IgD-negative memory B cell (primary cell): ENCODE data around the gene MED26. TPM values are rescaled to one million over a fixed set of nuclear protein-coding genes. Genes with fewer than 3 reads are reported as not detected.
A peak's percentile ranks its signal among the peaks of the same experiment; 100 is the strongest.

Source experiments
- H3K27ac Mint-ChIP-seq, 3 donors: one replicate each; pipeline ENCODE4 v1.8.0; 2020 to 2022; ENCODE audit warnings: mild to moderate bottlenecking in 3 of 3, mixed read lengths in 3 of 3, moderate library complexity in 1 of 3
- H3K27me3 Mint-ChIP-seq: one replicate; pipeline ENCODE4 v1.8.0; 2021; ENCODE audit warnings: mixed read lengths
- H3K36me3 Mint-ChIP-seq: one replicate; pipeline ENCODE4 v1.8.0; 2020; ENCODE audit warnings: mild to moderate bottlenecking, mixed read lengths
- H3K4me1 Mint-ChIP-seq, 3 donors: one replicate each; pipeline ENCODE4 v1.8.0; 2020 to 2022; ENCODE audit warnings: mixed read lengths in 3 of 3, mild to moderate bottlenecking in 1 of 3
- H3K4me3 Mint-ChIP-seq, 4 donors: one replicate each; pipeline ENCODE4 v1.8.0; 2020 to 2022; ENCODE audit warnings: mild to moderate bottlenecking in 4 of 4, mixed read lengths in 4 of 4, moderate library complexity in 3 of 4
- H3K9me3 Mint-ChIP-seq, 3 donors: one replicate each; pipeline ENCODE4 v1.8.0; 2020 to 2021; ENCODE audit warnings: mixed read lengths in 3 of 3, mild to moderate bottlenecking in 1 of 3
- polyA plus RNA-seq: library from polyadenylated mRNA; unstranded; fragments of 300-500 nt; fragmentation: Illumina TruSeq; gene quantifications from one replicate; pipeline ENCODE4 v1.2.3, GENCODE V29; 2021

Gene MED26
- polyA plus RNA-seq, 1 donor from 2014 or later: 5.3 TPM

- no peaks in the 10 kb centered on the region for H3K27me3 Mint-ChIP-seq
- H3K36me3 Mint-ChIP-seq: no peaks in the 10 kb centered on the region
- no peaks in the 10 kb centered on the region for H3K9me3 Mint-ChIP-seq
- peak overlapping the region; percentile 90 to 96 (median 94) for H3K27ac Mint-ChIP-seq
- peak overlapping the region; percentile 51 to 88 (median 73) for H3K4me3 Mint-ChIP-seq
- peaks cover 57 to 63% (median 58%) of the 10 kb centered on the region in 3 donors for H3K4me1 Mint-ChIP-seq
Observed at GRCh38 chr19:16595097-16595496, 32.9 kb downstream of the MED26 start.

GRCh38 chr19:16594681-16595091 lies 33.3 kb downstream of the MED26 start:
- Mint-ChIP-seq H3K36me3 (no peaks in the 10 kb centered on the region), H3K4me1 (peaks cover 57 to 63% (median 61%) of the 10 kb centered on the region in 3 donors), H3K9me3 (no peaks in the 10 kb centered on the region), H3K27me3 (no peaks in the 10 kb centered on the region), H3K4me3 (peak overlapping the region; percentile 51 to 88 (median 73)), H3K27ac (peak overlapping the region; percentile 90 to 96 (median 94))

- peaks cover 55 to 65% (median 64%) of the 10 kb centered on the region in 3 donors for H3K4me1 Mint-ChIP-seq
- no peaks in the 10 kb centered on the region for H3K36me3 Mint-ChIP-seq
- peak overlapping the region; percentile 90 to 96 (median 94) for H3K27ac Mint-ChIP-seq
- no peaks in the 10 kb centered on the region for H3K9me3 Mint-ChIP-seq
- H3K27me3 Mint-ChIP-seq: no peaks in the 10 kb centered on the region
- peak overlapping the region; percentile 50 to 88 (median 73) for H3K4me3 Mint-ChIP-seq
Observed at GRCh38 chr19:16594131-16594586, 33.8 kb downstream of the MED26 start.

- H3K4me1 Mint-ChIP-seq: peaks cover 61 to 71% (median 68%) of the 10 kb centered on the region in 3 donors
- H3K27me3 Mint-ChIP-seq: peaks cover 1% of the 10 kb centered on the region
- H3K36me3 Mint-ChIP-seq: no peaks in the 10 kb centered on the region
- H3K27ac Mint-ChIP-seq: peak overlapping the region; percentile 46 to 94 (median 88)
- no peaks in the 10 kb centered on the region for H3K9me3 Mint-ChIP-seq
- peak overlapping the region in 1 of 4 donors; percentile 49 for H3K4me3 Mint-ChIP-seq
Observed at GRCh38 chr19:16593181-16593580, 34.8 kb downstream of the MED26 start.

- Mint-ChIP-seq H3K4me3 (peak overlapping the region in 1 of 4 donors; percentile 27), H3K4me1 (peaks cover 65 to 72% (median 71%) of the 10 kb centered on the region in 3 donors), H3K36me3 (no peaks in the 10 kb centered on the region), H3K27ac (peak overlapping the region in 2 of 3 donors; percentile 70 to 84), H3K27me3 (peaks cover 1% of the 10 kb centered on the region), H3K9me3 (no peaks in the 10 kb centered on the region)
Observed at GRCh38 chr19:16591803-16592556, 36.0 kb downstream of the MED26 start.

GRCh38 chr19:16590876-16591802 lies 36.9 kb downstream of the MED26 start:
- peak overlapping the region in 3 of 4 donors; percentile 27 to 80 (median 76) for H3K4me3 Mint-ChIP-seq
- H3K36me3 Mint-ChIP-seq: no peaks in the 10 kb centered on the region
- peaks cover 59 to 76% (median 68%) of the 10 kb centered on the region in 3 donors for H3K4me1 Mint-ChIP-seq
- peak overlapping the region in 2 of 3 donors; percentile 84 to 98 for H3K27ac Mint-ChIP-seq
- H3K27me3 Mint-ChIP-seq: peaks cover 1% of the 10 kb centered on the region
- no peaks in the 10 kb centered on the region for H3K9me3 Mint-ChIP-seq

- Mint-ChIP-seq H3K36me3 (no peaks in the 10 kb centered on the region), H3K27ac (peak overlapping the region in 2 of 3 donors; percentile 98 to 99), H3K27me3 (peaks cover 1% of the 10 kb centered on the region), H3K9me3 (no peaks in the 10 kb centered on the region), H3K4me3 (peak overlapping the region in 3 of 4 donors; percentile 55 to 100 (median 78)), H3K4me1 (peaks cover 52 to 69% (median 61%) of the 10 kb centered on the region in 3 donors)
Observed at GRCh38 chr19:16589917-16590316, 38.1 kb downstream of the MED26 start.

- Mint-ChIP-seq H3K36me3 (no peaks in the 10 kb centered on the region), H3K4me3 (peak overlapping the region; percentile 94 to 100 (median 96)), H3K4me1 (peaks cover 49 to 60% (median 53%) of the 10 kb centered on the region in 3 donors), H3K27ac (peak overlapping the region; percentile 98 to 99 (median 99)), H3K9me3 (no peaks in the 10 kb centered on the region), H3K27me3 (peaks cover 1% of the 10 kb centered on the region)
Observed at GRCh38 chr19:16588824-16589577, 39.0 kb downstream of the MED26 start.

- Mint-ChIP-seq H3K4me3 (peak overlapping the region; percentile 94 to 100 (median 96)), H3K4me1 (peaks cover 41 to 57% (median 51%) of the 10 kb centered on the region in 3 donors)
Observed at GRCh38 chr19:16587833-16588823, 39.9 kb downstream of the MED26 start.

GRCh38 chr19:16586991-16587832 lies 40.8 kb downstream of the MED26 start:
- no peaks in the 10 kb centered on the region for H3K36me3 Mint-ChIP-seq
- peak overlapping the region; percentile 94 to 100 (median 96) for H3K4me3 Mint-ChIP-seq
- peak overlapping the region; percentile 98 to 99 (median 99) for H3K27ac Mint-ChIP-seq
- peaks cover 37 to 53% (median 53%) of the 10 kb centered on the region in 3 donors for H3K4me1 Mint-ChIP-seq
- no peaks in the 10 kb centered on the region for H3K9me3 Mint-ChIP-seq
- peaks cover 1% of the 10 kb centered on the region for H3K27me3 Mint-ChIP-seq

More at GRCh38 chr19:16587833-16588823, 39.9 kb downstream of the MED26 start:
- Mint-ChIP-seq H3K36me3 (no peaks in the 10 kb centered on the region), H3K27me3 (peaks cover 1% of the 10 kb centered on the region), H3K27ac (peak overlapping the region; percentile 98 to 99 (median 99)), H3K9me3 (no peaks in the 10 kb centered on the region)

GRCh38 chr19:16586477-16586871 lies 41.5 kb downstream of the MED26 start:
- peaks cover 42 to 53% (median 53%) of the 10 kb centered on the region in 3 donors for H3K4me1 Mint-ChIP-seq

GRCh38 chr19:16585808-16586476 lies 42.1 kb downstream of the MED26 start:
- no peaks in the 10 kb centered on the region for H3K36me3 Mint-ChIP-seq
- H3K4me3 Mint-ChIP-seq: peak overlapping the region; percentile 94 to 100 (median 96)
- H3K27me3 Mint-ChIP-seq: peaks cover 1% of the 10 kb centered on the region
- H3K9me3 Mint-ChIP-seq: no peaks in the 10 kb centered on the region
- H3K4me1 Mint-ChIP-seq: peaks cover 38 to 54% (median 50%) of the 10 kb centered on the region in 3 donors
- H3K27ac Mint-ChIP-seq: peak overlapping the region; percentile 98 to 99 (median 99)

More at GRCh38 chr19:16586477-16586871, 41.5 kb downstream of the MED26 start:
- Mint-ChIP-seq H3K36me3 (no peaks in the 10 kb centered on the region), H3K27ac (peak overlapping the region; percentile 98 to 99 (median 99)), H3K27me3 (peaks cover 1% of the 10 kb centered on the region), H3K4me3 (peak overlapping the region; percentile 94 to 100 (median 96)), H3K9me3 (no peaks in the 10 kb centered on the region)
